ENCODE measurements around the gene SCT.

The SCT gene

GRCh38 chr11:609341-609811, 17.6 kb downstream of the SCT start:
- DNase-seq = no peak

- no peak for DNase-seq
Measured at GRCh38 chr11:608791-609251, 18.2 kb downstream of the SCT start.

- no peak for DNase-seq
Measured at GRCh38 chr11:607971-608659, 18.9 kb downstream of the SCT start.

GRCh38 chr11:607020-607780, 19.8 kb downstream of the SCT start:
- DNase-seq = no peak

- DNase-seq = no peak
Measured at GRCh38 chr11:606245-606644, 20.7 kb downstream of the SCT start.

- no peak for DNase-seq
Measured at GRCh38 chr11:605286-606129, 21.5 kb downstream of the SCT start.

- DNase-seq = no peak
Measured at GRCh38 chr11:603154-603553, 23.8 kb downstream of the SCT start.

- DNase-seq = no peak
Measured at GRCh38 chr11:601573-602245, 25.3 kb downstream of the SCT start.

GRCh38 chr11:598005-598680, 28.8 kb downstream of the SCT start:
- DNase-seq = no peak

- DNase-seq = no peak
Measured at GRCh38 chr11:597166-597725, 29.7 kb downstream of the SCT start.

GRCh38 chr11:596374-596773, 30.6 kb downstream of the SCT start:
- DNase-seq = no peak

- DNase-seq = no peak
Measured at GRCh38 chr11:595400-595799, 31.6 kb downstream of the SCT start.

GRCh38 chr11:593347-593746, 33.6 kb downstream of the SCT start:
- no peak for DNase-seq

GRCh38 chr11:592918-593317, 34.1 kb downstream of the SCT start:
- no peak for DNase-seq

- no peak for DNase-seq
Measured at GRCh38 chr11:592501-592900, 34.5 kb downstream of the SCT start.

- no peak for DNase-seq
Measured at GRCh38 chr11:590997-591396, 36.0 kb downstream of the SCT start.

GRCh38 chr11:589798-590197, 37.2 kb downstream of the SCT start:
- no peak for DNase-seq

GRCh38 chr11:587978-588380, 39.0 kb downstream of the SCT start:
- DNase-seq = peak in 2 of 4 experiments; percentile 27 to 66

GRCh38 chr11:587546-587945, 39.4 kb downstream of the SCT start:
- no peak for DNase-seq

- no peak for DNase-seq
Measured at GRCh38 chr11:586376-587316, 40.3 kb downstream of the SCT start.

- no peak for DNase-seq
Measured at GRCh38 chr11:584287-584686, 42.7 kb downstream of the SCT start.

Measured in activated naive CD4-positive, alpha-beta T cell (primary cell).